Measurements from ENCODE around the gene VPS45.

VPS45 gene

GRCh38 chr1:150155413-150156071, 88.0 kb downstream of the VPS45 start:
- Mint-ChIP-seq H3K4me1 (peaks cover 75% of the 10 kb centered on the region), H3K27ac (peak overlapping the region; percentile 58), H3K36me3 (peaks cover 98% of the 10 kb centered on the region), H3K9me3 (no peaks in the 10 kb centered on the region), H3K4me3 (no peak overlapping the region)
- no peak for DNase-seq (ENCODE audit: low spot score in 2 of 2)
- ATAC-seq: no peak

DNA sequence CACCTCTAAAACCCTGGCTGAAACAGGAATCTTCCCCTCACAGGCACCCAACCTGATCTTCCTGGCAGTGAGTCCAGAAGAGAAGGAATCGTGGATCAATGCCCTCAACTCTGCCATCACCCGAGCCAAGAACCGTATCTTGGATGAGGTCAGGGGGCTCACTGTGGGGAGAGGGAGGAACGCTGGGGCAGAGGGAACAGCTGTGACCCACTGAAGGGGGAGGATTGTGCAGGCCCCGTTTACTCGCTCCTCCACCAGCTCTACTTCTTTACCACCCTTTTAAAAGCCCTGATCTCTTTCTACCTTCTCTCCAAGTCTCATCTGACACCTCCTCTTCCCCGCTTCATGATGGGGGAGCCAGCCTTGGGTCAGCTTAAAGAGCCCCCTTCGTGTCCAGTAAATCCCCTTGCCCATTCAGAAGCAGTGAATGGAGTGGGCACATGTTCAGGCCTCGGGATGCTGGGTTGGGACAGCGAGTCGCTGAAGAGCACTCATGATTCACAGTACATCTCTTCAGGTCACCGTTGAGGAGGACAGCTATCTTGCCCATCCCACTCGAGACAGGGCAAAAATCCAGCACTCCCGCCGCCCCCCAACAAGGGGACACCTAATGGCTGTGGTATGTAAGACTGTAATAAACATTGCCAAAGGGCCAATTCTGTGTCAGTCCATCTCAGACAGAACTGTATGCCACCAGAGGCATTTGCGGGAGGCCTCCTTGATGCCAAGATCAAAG, 89.5 kb downstream of the VPS45 start:
- peak overlapping the region; percentile 58 for H3K27ac Mint-ChIP-seq
- no peak for DNase-seq (ENCODE audit: low spot score in 2 of 2)

DNA sequence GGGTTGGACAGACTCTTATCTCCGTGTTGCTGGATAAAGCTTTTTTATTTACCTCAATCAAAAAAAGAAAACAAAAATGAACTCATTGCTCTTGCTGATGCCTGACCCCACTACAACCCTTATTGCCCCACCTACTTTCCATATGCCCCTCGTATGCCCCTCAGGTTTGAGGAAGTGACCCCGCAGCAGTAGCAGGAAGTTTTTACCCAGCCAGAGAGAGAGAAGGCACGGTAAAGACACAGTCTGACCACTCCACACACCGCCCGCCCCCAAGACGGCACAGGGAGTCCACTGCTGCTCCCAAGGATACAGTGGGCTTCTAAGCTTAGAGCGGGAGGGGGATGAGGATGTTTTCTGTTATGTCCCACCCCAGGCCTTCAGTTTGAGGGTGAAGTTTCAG, 92.0 kb downstream of the VPS45 start:
- Mint-ChIP-seq H3K4me1 (peaks cover 76% of the 10 kb centered on the region), H3K4me3 (peak overlapping the region; percentile 47), H3K27ac (peak overlapping the region; percentile 16), H3K9me3 (no peaks in the 10 kb centered on the region), H3K36me3 (peaks cover 61% of the 10 kb centered on the region)
- DNase-seq (ENCODE audit: low spot score in 2 of 2): no peak
- no peak for ATAC-seq

More for the DNA sequence above, 89.5 kb downstream of the VPS45 start:
- no peaks in the 10 kb centered on the region for H3K9me3 Mint-ChIP-seq
- no peak for ATAC-seq
- peaks cover 86% of the 10 kb centered on the region for H3K36me3 Mint-ChIP-seq
- peaks cover 78% of the 10 kb centered on the region for H3K4me1 Mint-ChIP-seq
- no peak overlapping the region for H3K4me3 Mint-ChIP-seq

DNA sequence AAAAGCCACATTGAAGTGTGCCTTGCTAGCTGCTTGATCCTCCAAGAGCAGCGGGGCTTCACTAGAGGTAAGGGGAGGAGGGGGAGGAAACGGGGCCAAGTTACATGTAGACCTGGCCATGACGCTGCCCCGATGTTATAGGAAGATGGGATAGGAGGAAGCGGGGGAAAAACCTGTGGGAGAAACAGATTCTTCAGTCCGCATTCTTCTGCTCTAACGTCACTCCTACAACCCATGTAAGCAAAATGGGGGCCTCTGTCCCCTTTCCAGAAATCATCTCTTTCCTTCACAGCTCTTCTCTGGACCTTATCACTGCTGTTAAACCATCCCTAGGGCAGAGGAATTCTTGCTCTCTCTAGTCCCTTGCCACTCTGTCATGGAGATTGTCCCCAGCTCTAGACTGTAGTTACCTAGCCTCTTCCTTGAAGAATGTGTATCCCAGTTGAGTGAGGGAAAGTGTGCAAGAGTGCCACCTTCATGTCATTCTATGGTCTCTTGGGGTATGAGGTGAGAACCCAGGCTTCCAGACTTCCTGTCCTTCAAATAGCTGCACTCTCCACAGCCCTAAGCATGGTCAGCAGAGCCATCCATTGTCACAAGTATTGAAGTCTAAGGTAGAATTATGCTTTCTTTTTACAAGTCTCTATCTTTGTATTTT, 93.5 kb downstream of the VPS45 start:
- no peak for ATAC-seq
- DNase-seq (ENCODE audit: low spot score in 2 of 2): no peak
- H3K9me3 Mint-ChIP-seq: no peaks in the 10 kb centered on the region
- H3K36me3 Mint-ChIP-seq: peaks cover 46% of the 10 kb centered on the region
- peak overlapping the region; percentile 49 for H3K27ac Mint-ChIP-seq
- peaks cover 62% of the 10 kb centered on the region for H3K4me1 Mint-ChIP-seq
- H3K4me3 Mint-ChIP-seq: peak overlapping the region; percentile 47

DNA sequence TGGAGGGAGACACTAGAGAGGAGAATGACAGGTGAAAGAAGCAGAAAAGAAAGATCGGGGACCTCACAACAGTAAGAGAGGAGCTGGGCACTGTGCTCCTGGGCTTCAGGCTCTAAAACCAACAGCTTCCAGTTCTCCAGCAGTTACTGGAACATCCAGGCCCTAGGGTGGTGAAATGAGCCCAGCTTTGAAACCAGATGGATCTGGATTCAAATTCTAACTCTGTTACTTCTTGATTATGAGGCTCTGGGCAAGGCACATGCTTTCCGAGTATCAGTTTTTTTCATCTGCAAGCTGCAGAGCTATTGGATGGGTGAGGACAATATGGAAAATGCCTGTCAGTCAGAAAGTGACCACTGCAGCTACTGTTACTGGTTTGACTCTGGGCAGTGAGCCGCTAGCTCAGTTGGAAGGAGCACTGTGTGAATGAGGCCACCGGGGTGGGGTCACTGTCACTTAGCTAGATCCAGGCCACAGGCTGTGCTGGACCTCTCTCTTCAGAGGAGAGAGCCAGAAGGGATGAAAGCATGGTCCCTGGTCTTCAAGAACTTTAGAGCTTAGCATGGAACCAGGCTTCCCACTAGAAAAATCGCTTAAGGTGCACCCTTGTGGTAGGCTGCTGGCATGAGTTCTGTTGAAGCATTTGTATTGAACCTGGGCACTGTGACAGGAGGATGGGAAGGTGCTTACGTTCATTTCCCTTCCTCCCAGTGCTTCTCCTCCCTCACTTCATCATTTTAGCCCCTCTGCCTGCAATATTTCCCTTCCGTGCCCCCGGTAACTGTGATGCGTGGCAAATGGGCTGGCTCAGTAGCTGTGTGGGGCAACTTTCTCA, 94.4 kb downstream of the VPS45 start:
- Mint-ChIP-seq H3K4me1 (peaks cover 57% of the 10 kb centered on the region), H3K36me3 (peaks cover 37% of the 10 kb centered on the region), H3K27ac (peak overlapping the region; percentile 49), H3K4me3 (peak overlapping the region; percentile 3), H3K9me3 (no peaks in the 10 kb centered on the region)
- no peak for ATAC-seq
- no peak for DNase-seq (ENCODE audit: low spot score in 2 of 2)

- Mint-ChIP-seq H3K4me3 (peak overlapping the region; percentile 3), H3K9me3 (no peaks in the 10 kb centered on the region), H3K36me3 (peaks cover 31% of the 10 kb centered on the region), H3K4me1 (peaks cover 53% of the 10 kb centered on the region), H3K27ac (peak overlapping the region; percentile 33)
- ATAC-seq (no peak), DNase-seq (ENCODE audit: low spot score in 2 of 2) (no peak)
These were observed 94.9 kb downstream of the VPS45 start for GRCh38 chr1:150162582-150162861.

GRCh38 chr1:150162862-150163706, 95.5 kb downstream of the VPS45 start:
- H3K4me1 Mint-ChIP-seq: peaks cover 48% of the 10 kb centered on the region
- DNase-seq (ENCODE audit: low spot score in 2 of 2): no peak
- peak overlapping the region; percentile 3 for H3K4me3 Mint-ChIP-seq
- no peaks in the 10 kb centered on the region for H3K9me3 Mint-ChIP-seq
- ATAC-seq: peak; percentile 40
- peak overlapping the region; percentile 33 for H3K27ac Mint-ChIP-seq
- peaks cover 26% of the 10 kb centered on the region for H3K36me3 Mint-ChIP-seq

GRCh38 chr1:150164224-150164623, 96.6 kb downstream of the VPS45 start:
- ATAC-seq: no peak
- no peaks in the 10 kb centered on the region for H3K9me3 Mint-ChIP-seq
- no peak overlapping the region for H3K4me3 Mint-ChIP-seq
- no peak overlapping the region for H3K27ac Mint-ChIP-seq
- peaks cover 14% of the 10 kb centered on the region for H3K36me3 Mint-ChIP-seq
- DNase-seq (ENCODE audit: low spot score in 2 of 2): no peak
- peaks cover 42% of the 10 kb centered on the region for H3K4me1 Mint-ChIP-seq

DNA sequence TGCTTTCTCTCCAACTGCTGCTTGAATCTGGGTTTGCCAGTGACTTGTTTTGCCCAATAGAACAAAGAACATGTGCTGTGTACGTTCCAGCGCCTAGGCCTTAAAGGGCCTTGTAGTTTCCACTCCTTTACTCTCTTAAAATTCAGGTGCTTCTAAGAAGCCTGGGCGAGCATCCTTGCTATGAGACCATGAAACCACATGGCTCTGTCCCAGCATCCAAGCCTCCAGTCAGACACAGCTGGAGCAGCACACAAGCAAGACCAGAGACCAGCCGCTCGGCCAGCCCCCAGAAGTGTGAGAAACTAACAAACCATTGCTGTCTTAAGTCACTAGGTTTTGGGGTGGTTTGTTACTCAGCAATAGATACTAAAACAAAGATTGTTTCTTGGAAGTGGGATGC, 97.2 kb downstream of the VPS45 start:
- no peak for DNase-seq (ENCODE audit: low spot score in 2 of 2)
- Mint-ChIP-seq H3K4me3 (no peak overlapping the region), H3K27ac (peak overlapping the region; percentile 38), H3K4me1 (peaks cover 36% of the 10 kb centered on the region), H3K9me3 (no peaks in the 10 kb centered on the region), H3K36me3 (peaks cover 9% of the 10 kb centered on the region)
- ATAC-seq: no peak

- H3K4me3 Mint-ChIP-seq: no peak overlapping the region
- ATAC-seq (peak; percentile 49), DNase-seq (ENCODE audit: low spot score in 2 of 2) (peak in 1 of 2 donors; percentile 71)
- no peaks in the 10 kb centered on the region for H3K36me3 Mint-ChIP-seq
- H3K27ac Mint-ChIP-seq: peak overlapping the region; percentile 38
- no peaks in the 10 kb centered on the region for H3K9me3 Mint-ChIP-seq
- peaks cover 25% of the 10 kb centered on the region for H3K4me1 Mint-ChIP-seq
These were observed 98.3 kb downstream of the VPS45 start for GRCh38 chr1:150165622-150166612.

DNA sequence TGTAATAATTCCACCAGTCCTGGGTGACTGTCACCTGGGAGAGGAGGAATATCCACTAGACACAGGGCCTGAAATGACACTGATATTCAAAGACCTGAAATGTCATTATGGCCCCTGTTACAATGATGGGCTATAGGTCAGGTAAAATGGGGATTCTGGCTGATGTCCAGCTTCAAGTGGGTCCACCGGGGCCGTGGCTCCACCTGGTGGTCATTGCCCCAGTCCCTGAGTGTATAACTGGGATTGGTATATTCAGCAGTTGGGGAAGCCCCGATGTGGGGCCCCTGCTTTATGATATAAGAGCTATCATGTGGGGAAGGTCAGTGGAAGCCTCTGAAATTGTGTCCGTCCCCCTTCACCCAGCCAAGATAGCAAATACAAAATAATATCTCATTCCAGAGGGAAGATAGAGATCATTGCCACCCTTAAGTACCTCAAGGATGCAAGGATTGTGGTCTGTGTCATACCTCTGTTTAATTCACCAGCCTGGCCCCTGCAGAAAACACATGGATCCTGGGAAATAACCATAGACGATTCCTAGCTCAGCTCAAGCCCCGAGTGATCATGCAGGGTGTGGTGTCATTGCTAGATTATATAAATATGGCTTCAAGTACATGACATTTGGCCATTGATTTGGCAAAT, 101.5 kb downstream of the VPS45 start:
- peak; percentile 79 for ATAC-seq
- Mint-ChIP-seq H3K36me3 (no peaks in the 10 kb centered on the region), H3K27ac (no peak overlapping the region), H3K9me3 (no peaks in the 10 kb centered on the region), H3K4me1 (no peaks in the 10 kb centered on the region), H3K4me3 (no peak overlapping the region)
- peak; percentile 45 to 80 for DNase-seq (ENCODE audit: low spot score in 2 of 2)

DNA sequence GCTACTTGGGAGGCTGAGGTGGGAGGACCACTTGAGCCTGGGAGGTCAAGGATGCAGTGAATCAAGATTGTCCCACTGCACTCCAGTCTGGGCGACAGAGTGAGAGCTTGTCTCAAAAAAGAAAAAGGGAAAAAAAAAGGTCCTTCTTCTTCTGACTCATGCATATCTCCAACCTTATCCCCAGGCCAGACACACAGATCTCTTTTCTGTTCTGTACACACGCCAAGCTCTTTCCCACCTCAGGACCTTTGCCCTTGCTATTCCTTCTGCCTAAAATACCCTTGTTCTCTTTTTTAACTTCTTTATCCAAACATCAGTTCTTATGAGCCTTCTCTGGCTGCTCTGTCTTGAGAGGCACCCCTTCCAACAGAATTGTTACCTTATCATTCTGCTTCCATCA, 104.2 kb downstream of the VPS45 start:
- Mint-ChIP-seq H3K4me3 (no peak overlapping the region), H3K36me3 (no peaks in the 10 kb centered on the region), H3K4me1 (no peaks in the 10 kb centered on the region), H3K27ac (peak overlapping the region; percentile 32), H3K9me3 (no peaks in the 10 kb centered on the region)
- ATAC-seq (no peak), DNase-seq (ENCODE audit: low spot score in 2 of 2) (no peak)

- H3K9me3 Mint-ChIP-seq: no peaks in the 10 kb centered on the region
- H3K36me3 Mint-ChIP-seq: no peaks in the 10 kb centered on the region
- no peak overlapping the region for H3K27ac Mint-ChIP-seq
- no peak overlapping the region for H3K4me3 Mint-ChIP-seq
- DNase-seq (ENCODE audit: low spot score in 2 of 2) (no peak), ATAC-seq (no peak)
- H3K4me1 Mint-ChIP-seq: no peaks in the 10 kb centered on the region
These were observed 105.6 kb downstream of the VPS45 start for GRCh38 chr1:150173141-150173585.
